Trophoblast cell (in vitro differentiated cells and primary cell): Measurements from ENCODE around the gene ANKRD30B.
"Not testable (repeated sequence)": the region's sequence is repeated elsewhere in the genome, so short reads cannot be mapped to it uniquely, and the experiment has no call there.

Experiments
- DNase-seq, 2 donors: peaks; one replicate each; pipeline ENCODE4 v3.0.0-alpha.2; 2016
- H2AFZ ChIP-seq: 2 replicates; pipeline ENCODE4 v1.6.1; 2013; ENCODE audit warnings: low read length, moderate library complexity, mild to moderate bottlenecking; ENCODE audit not compliant: insufficient read depth, poor library complexity
- H2AK5ac ChIP-seq: 2 replicates; pipeline ENCODE4 v1.6.1; 2013; ENCODE audit warnings: mild to moderate bottlenecking, low read length
- H2BK120ac ChIP-seq: 2 replicates; pipeline ENCODE4 v1.6.1; 2013; ENCODE audit warnings: low read length, mild to moderate bottlenecking, moderate library complexity; ENCODE audit not compliant: insufficient read depth, poor library complexity
- H2BK12ac ChIP-seq: 2 replicates; pipeline ENCODE4 v1.6.1; 2013; ENCODE audit warnings: mild to moderate bottlenecking, low read length, moderate library complexity
- H2BK5ac ChIP-seq: 2 replicates; pipeline ENCODE4 v1.6.1; 2013; ENCODE audit warnings: low read length, low read depth, moderate library complexity, mild to moderate bottlenecking; ENCODE audit not compliant: poor library complexity
- H3K14ac ChIP-seq: 2 replicates; pipeline ENCODE4 v1.6.1; 2013; ENCODE audit warnings: mild to moderate bottlenecking, low read length
- H3K18ac ChIP-seq: 2 replicates; pipeline ENCODE4 v1.6.1; 2013; ENCODE audit warnings: mild to moderate bottlenecking, low read length
- H3K23ac ChIP-seq: 2 replicates; pipeline ENCODE4 v1.6.1; 2013; ENCODE audit warnings: low read length
- H3K27ac ChIP-seq: 2 replicates; pipeline ENCODE4 v1.5.1; 2013; ENCODE audit warnings: low read depth, mild to moderate bottlenecking, inconsistent platforms, low read length, moderate library complexity
- H3K27me3 ChIP-seq: 2 replicates; pipeline ENCODE4 v1.6.1; 2013; ENCODE audit warnings: inconsistent platforms, mild to moderate bottlenecking, low read length, moderate library complexity; ENCODE audit not compliant: insufficient read depth
- H3K36me3 ChIP-seq, 2 experiments: 1 replicate in 1 of 2; 2 replicates in 1 of 2; pipeline ENCODE4 v1.6.1; 2013; ENCODE audit warnings: low read length in 2 of 2, mild to moderate bottlenecking in 2 of 2, moderate library complexity in 1 of 2; ENCODE audit not compliant: insufficient read depth in 2 of 2, control insufficient read depth in 1 of 2
- H3K4ac ChIP-seq: 2 replicates; pipeline ENCODE4 v1.6.1; 2013; ENCODE audit warnings: low read depth, mild to moderate bottlenecking, low read length, moderate library complexity
- H3K4me1 ChIP-seq, 2 experiments: 1 replicate in 1 of 2; 2 replicates in 1 of 2; pipeline ENCODE4 v1.6.1; 2013; ENCODE audit warnings: low read length in 2 of 2, mild to moderate bottlenecking in 2 of 2, moderate library complexity in 1 of 2; ENCODE audit not compliant: insufficient read depth in 2 of 2, control insufficient read depth in 1 of 2
- H3K4me2 ChIP-seq: 2 replicates; pipeline ENCODE4 v1.6.1; 2013; ENCODE audit warnings: inconsistent platforms, mild to moderate bottlenecking, low read length, moderate library complexity
- H3K4me3 ChIP-seq: 2 replicates; pipeline ENCODE4 v1.5.1; 2013; ENCODE audit warnings: mild to moderate bottlenecking, low read depth, low read length, inconsistent platforms
- H3K79me1 ChIP-seq: one replicate; pipeline ENCODE4 v1.6.1; 2013; ENCODE audit warnings: low read length
- H3K79me2 ChIP-seq: 2 replicates; pipeline ENCODE4 v1.6.1; 2013; ENCODE audit warnings: low read length, mild to moderate bottlenecking; ENCODE audit not compliant: control insufficient read depth, insufficient read depth, poor library complexity
- H3K9ac ChIP-seq: 2 replicates; pipeline ENCODE4 v1.6.1; 2013; ENCODE audit warnings: mild to moderate bottlenecking, low read length
- H3K9me3 ChIP-seq: 2 replicates; pipeline ENCODE4 v1.6.1; 2013; ENCODE audit warnings: low read depth, mild to moderate bottlenecking, control low read depth, inconsistent platforms, low read length; ENCODE audit not compliant: insufficient read depth
- H4K12ac ChIP-seq: 2 replicates; pipeline ENCODE4 v1.6.1; 2013; ENCODE audit warnings: low read depth, mild to moderate bottlenecking, low read length, moderate library complexity
- H4K8ac ChIP-seq: 2 replicates; pipeline ENCODE4 v1.6.1; 2013; ENCODE audit warnings: low read depth, mild to moderate bottlenecking, low read length, moderate library complexity
- H4K91ac ChIP-seq: one replicate; pipeline ENCODE4 v1.6.1; 2013; ENCODE audit warnings: low read depth, mild to moderate bottlenecking, low read length, moderate library complexity
- WGBS: extraction: QIAGEN DNeasy Blood & Tissue Kit; methylation state at CpG from one replicate; pipeline ENCODE4 v1.1.7; 2013; ENCODE audit warnings: missing lambda C conversion rate; ENCODE audit not compliant: insufficient read length, insufficient coverage; ENCODE audit errors: extremely low coverage; 5-methylcytosine and 5-hydroxymethylcytosine counted together

Gene ANKRD30B

DNA sequence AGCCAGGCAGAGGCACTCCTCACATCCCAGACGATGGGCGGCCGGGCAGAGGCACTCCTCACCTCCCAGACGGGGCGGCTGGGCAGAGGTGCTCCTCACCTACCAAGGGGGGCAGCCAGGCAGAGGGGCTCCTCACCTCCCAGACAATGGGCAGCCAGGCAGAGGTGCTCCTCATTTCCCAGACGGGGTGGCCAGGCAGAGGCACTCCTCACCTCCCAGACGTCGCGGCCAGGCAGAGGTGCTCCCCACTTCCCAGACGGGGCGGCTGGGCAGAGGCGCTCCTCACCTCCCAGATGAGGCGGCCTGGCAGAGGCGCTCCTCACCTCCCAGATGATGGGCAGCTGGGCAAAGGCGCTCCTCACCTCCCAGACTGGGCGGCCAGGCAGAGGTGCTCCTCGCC is 107.7 kb downstream of the ANKRD30B start:
- not testable (repeated sequence) for H3K4me2 ChIP-seq, H3K9ac ChIP-seq, H3K79me2 ChIP-seq, H3K27ac ChIP-seq, H2BK120ac ChIP-seq, H3K79me1 ChIP-seq, H3K23ac ChIP-seq, H3K18ac ChIP-seq, H2AK5ac ChIP-seq, H3K4me1 ChIP-seq, H3K4me3 ChIP-seq, H4K91ac ChIP-seq, H3K27me3 ChIP-seq, H3K14ac ChIP-seq, H2BK12ac ChIP-seq, H4K12ac ChIP-seq, H2BK5ac ChIP-seq, H4K8ac ChIP-seq, H3K9me3 ChIP-seq, H2AFZ ChIP-seq, DNase-seq, H3K36me3 ChIP-seq, H3K4ac ChIP-seq
- no CpG with 5 or more reads among the region's 17 CpGs for whole genome bisulfite sequencing

- H3K4ac ChIP-seq, H3K36me3 ChIP-seq, H4K8ac ChIP-seq, DNase-seq, H3K4me2 ChIP-seq, H3K14ac ChIP-seq, H3K79me2 ChIP-seq, H3K4me3 ChIP-seq, H3K27ac ChIP-seq, H3K4me1 ChIP-seq, H3K79me1 ChIP-seq, H2AFZ ChIP-seq, H4K12ac ChIP-seq, H3K27me3 ChIP-seq, H2BK120ac ChIP-seq, H2BK5ac ChIP-seq, H3K23ac ChIP-seq, H3K18ac ChIP-seq, H2AK5ac ChIP-seq, H3K9me3 ChIP-seq, H3K9ac ChIP-seq, H2BK12ac ChIP-seq, H4K91ac ChIP-seq: not testable (repeated sequence)
- WGBS, result no CpG with 5 or more reads among the region's 20 CpGs
Observed at GRCh38 chr18:14856256-14856655, 108.3 kb downstream of the ANKRD30B start.

DNA sequence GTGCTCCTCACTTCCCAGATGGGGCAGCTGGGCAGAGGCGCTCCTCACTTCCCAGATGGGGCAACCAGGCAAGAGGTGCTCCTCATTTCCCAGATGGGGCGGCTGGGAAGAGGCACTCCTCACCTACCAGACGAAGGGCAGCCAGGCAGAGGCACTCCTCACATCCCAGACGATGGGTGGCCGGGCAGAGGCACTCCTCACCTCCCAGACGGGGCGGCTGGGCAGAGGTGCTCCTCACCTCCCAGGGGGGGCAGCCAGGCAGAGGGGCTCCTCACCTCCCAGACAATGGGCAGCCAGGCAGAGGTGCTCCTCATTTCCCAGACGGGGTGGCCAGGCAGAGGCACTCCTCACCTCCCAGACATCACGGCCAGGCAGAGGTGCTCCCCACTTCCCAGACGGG is 110.5 kb downstream of the ANKRD30B start:
- not testable (repeated sequence) for H4K91ac ChIP-seq, H2BK120ac ChIP-seq, H4K8ac ChIP-seq, H4K12ac ChIP-seq, H3K23ac ChIP-seq, H3K4me3 ChIP-seq, DNase-seq, H2AFZ ChIP-seq, H2AK5ac ChIP-seq, H3K14ac ChIP-seq, H3K79me1 ChIP-seq, H3K4ac ChIP-seq, H3K36me3 ChIP-seq, H3K9me3 ChIP-seq, H3K27me3 ChIP-seq, H2BK12ac ChIP-seq, H3K4me2 ChIP-seq, H3K9ac ChIP-seq, H2BK5ac ChIP-seq, H3K4me1 ChIP-seq, H3K27ac ChIP-seq, H3K18ac ChIP-seq, H3K79me2 ChIP-seq
- no CpG with 5 or more reads among the region's 10 CpGs for WGBS

- not testable (repeated sequence) for H2BK12ac ChIP-seq, H3K4me3 ChIP-seq, H3K4me1 ChIP-seq, H3K4ac ChIP-seq, H2BK120ac ChIP-seq, H3K9me3 ChIP-seq, H3K79me1 ChIP-seq, H2AK5ac ChIP-seq, H3K9ac ChIP-seq, DNase-seq, H4K8ac ChIP-seq, H3K79me2 ChIP-seq, H3K27me3 ChIP-seq, H3K14ac ChIP-seq, H4K91ac ChIP-seq, H3K4me2 ChIP-seq, H3K18ac ChIP-seq, H2BK5ac ChIP-seq, H4K12ac ChIP-seq, H3K23ac ChIP-seq, H3K27ac ChIP-seq, H2AFZ ChIP-seq, H3K36me3 ChIP-seq
- no CpG with 5 or more reads among the region's 15 CpGs for WGBS
Observed at GRCh38 chr18:14859995-14860394, 112.0 kb downstream of the ANKRD30B start.
